HL-60 (cell line): Measurements from ENCODE around the gene MBD2.

Source experiments
- DNase-seq, 2 experiments: peaks; one replicate each; pipeline ENCODE4 v3.0.0-alpha.2; 2010 to 2020; ENCODE audit warnings: low read depth in 1 of 2, low spot score in 1 of 2
- H3K27ac ChIP-seq: fragments of 250-450 bp; sonication (Bioruptor Pico); replicated peaks from 2 replicates; pipeline ENCODE4 v1.5.1; 2020; ENCODE audit warnings: mild to moderate bottlenecking, moderate library complexity
- H3K27me3 ChIP-seq: fragments of 250-450 bp; sonication (Bioruptor Pico); 2 replicates; pipeline ENCODE4 v1.5.1; 2021; ENCODE audit warnings: mild to moderate bottlenecking, moderate library complexity; ENCODE audit not compliant: insufficient read depth, poor library complexity, severe bottlenecking
- H3K4me3 ChIP-seq: replicated peaks from 2 replicates; pipeline ENCODE4 v1.5.1; 2011; ENCODE audit warnings: mild to moderate bottlenecking, control low read depth, low read length; ENCODE audit not compliant: insufficient read depth
- CTCF ChIP-seq: IDR thresholded peaks from one replicate; pipeline ENCODE4 v1.5.1; 2011; ENCODE audit warnings: low read length, control low read depth, inconsistent platforms; ENCODE audit not compliant: insufficient read depth
- GABPA ChIP-seq: IDR thresholded peaks from 2 replicates; pipeline ENCODE4 v1.6.1; 2012; ENCODE audit warnings: low read depth
- POLR2AphosphoS5 ChIP-seq: IDR thresholded peaks from 2 replicates; pipeline ENCODE4 v1.6.1; 2012; ENCODE audit warnings: low read depth
- REST ChIP-seq: IDR thresholded peaks from 2 replicates; pipeline ENCODE4 v1.6.1; 2012; ENCODE audit warnings: low read depth; ENCODE audit not compliant: insufficient replicate concordance
- SPI1 ChIP-seq: IDR thresholded peaks from 2 replicates; pipeline ENCODE4 v1.6.1; 2012; ENCODE audit warnings: low read depth, mild to moderate bottlenecking, borderline replicate concordance

MBD2 gene

GRCh38 chr18:54134053-54134452 is 90.4 kb downstream of the MBD2 start:
- Histone ChIP-seq H3K27ac (no peak overlapping the region), H3K27me3 (no peaks in the 10 kb centered on the region), H3K4me3 (no peak overlapping the region)
- TF ChIP-seq POLR2AphosphoS5 (no peak), CTCF (no peak), SPI1 (no peak), REST (no peak), GABPA (no peak)
- no peak for DNase-seq

GRCh38 chr18:54130631-54131030 is 93.8 kb downstream of the MBD2 start:
- no peak for TF ChIP-seq GABPA
- TF ChIP-seq SPI1 = no peak
- no peak for TF ChIP-seq POLR2AphosphoS5
- TF ChIP-seq REST = no peak
- TF ChIP-seq CTCF = no peak
- Histone ChIP-seq H3K27me3 (no peaks in the 10 kb centered on the region), H3K27ac (no peak overlapping the region), H3K4me3 (no peak overlapping the region)
- DNase-seq = no peak

- Histone ChIP-seq H3K27me3 (no peaks in the 10 kb centered on the region), H3K27ac (no peak overlapping the region), H3K4me3 (no peak overlapping the region)
- DNase-seq = no peak
- TF ChIP-seq GABPA (no peak), POLR2AphosphoS5 (no peak), CTCF (no peak), REST (no peak), SPI1 (no peak)
Observed at GRCh38 chr18:54130177-54130576, 94.3 kb downstream of the MBD2 start.
